Mucosa of rectum (tissue), 2 donors: ENCODE results near the gene ATP1B2.

ENCODE experiments used
- H3K27ac ChIP-seq, 2 donors: one replicate each; pipeline ENCODE4 v1.7.0; 2013; ENCODE audit warnings: inconsistent platforms in 2 of 2, low read depth in 2 of 2, low read length in 2 of 2
- H3K27me3 ChIP-seq, 2 donors: one replicate each; pipeline ENCODE4 v1.7.0; 2013; ENCODE audit warnings: low read length in 2 of 2; ENCODE audit not compliant: control insufficient read depth in 2 of 2, insufficient read depth in 2 of 2
- H3K36me3 ChIP-seq, 2 donors: one replicate each; pipeline ENCODE4 v1.7.0; 2013; ENCODE audit warnings: low read length in 2 of 2; ENCODE audit not compliant: control insufficient read depth in 2 of 2, insufficient read depth in 2 of 2
- H3K4me1 ChIP-seq, 2 donors: one replicate each; pipeline ENCODE4 v1.7.0; 2013; ENCODE audit warnings: low read length in 2 of 2, mild to moderate bottlenecking in 1 of 2; ENCODE audit not compliant: control insufficient read depth in 2 of 2, insufficient read depth in 2 of 2
- H3K4me3 ChIP-seq, 2 donors: one replicate each; pipeline ENCODE4 v1.7.0; 2013; ENCODE audit warnings: low read length in 2 of 2
- H3K9ac ChIP-seq, 2 donors: one replicate each; pipeline ENCODE4 v1.7.0; 2013; ENCODE audit warnings: low read length in 2 of 2, low read depth in 1 of 2, mild to moderate bottlenecking in 1 of 2
- H3K9me3 ChIP-seq, 2 donors: one replicate each; pipeline ENCODE4 v1.7.0; 2013; ENCODE audit warnings: low read length in 2 of 2; ENCODE audit not compliant: control insufficient read depth in 2 of 2
- donor health status: healthy.
- donor health status: Normal muscosa, but diverticular disease.

The ATP1B2 gene

DNA sequence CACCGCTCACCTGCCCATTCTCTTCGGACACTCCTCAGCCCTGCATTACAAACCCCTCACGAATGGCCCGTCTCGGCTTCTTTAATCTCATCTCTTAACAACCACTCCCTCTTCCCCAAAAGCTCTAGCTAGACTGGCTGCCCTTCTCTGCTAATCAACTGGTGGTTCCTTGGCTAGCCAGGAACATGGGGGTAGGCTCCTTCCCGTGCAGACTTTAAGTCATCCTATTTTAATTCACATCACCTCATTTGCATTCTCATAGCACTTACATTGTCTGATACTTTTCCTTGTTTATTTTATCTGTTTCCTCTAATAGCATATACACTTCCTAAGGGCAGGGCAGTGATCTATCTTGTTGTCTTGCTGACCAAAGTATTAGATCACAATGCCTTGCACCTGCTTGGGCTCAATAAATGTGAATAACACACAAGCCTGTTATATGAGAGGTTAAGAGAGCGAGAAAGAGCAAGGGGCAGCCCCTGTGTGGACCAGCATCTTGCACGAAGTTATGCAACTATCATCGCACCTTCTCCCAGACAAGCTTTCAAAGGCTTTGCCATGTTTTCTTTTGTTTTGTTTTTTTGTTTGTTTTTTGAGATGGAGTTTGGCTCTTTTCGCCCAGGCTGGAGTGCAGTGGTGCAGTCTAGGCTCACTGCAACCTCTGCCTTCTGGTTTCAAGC is 26.8 kb downstream of the ATP1B2 start:
- H3K36me3 ChIP-seq, result peaks cover 23 to 26% of the 10 kb centered on the region in 2 donors
- H3K9me3 ChIP-seq, result peaks cover 0 to 4% of the 10 kb centered on the region in 2 donors
- H3K4me3 ChIP-seq, result no peak overlapping the region
- H3K9ac ChIP-seq, result no peak overlapping the region
- H3K27ac ChIP-seq, result no peak overlapping the region
- no peaks in the 10 kb centered on the region for H3K27me3 ChIP-seq
- H3K4me1 ChIP-seq, result no peaks in the 10 kb centered on the region

DNA sequence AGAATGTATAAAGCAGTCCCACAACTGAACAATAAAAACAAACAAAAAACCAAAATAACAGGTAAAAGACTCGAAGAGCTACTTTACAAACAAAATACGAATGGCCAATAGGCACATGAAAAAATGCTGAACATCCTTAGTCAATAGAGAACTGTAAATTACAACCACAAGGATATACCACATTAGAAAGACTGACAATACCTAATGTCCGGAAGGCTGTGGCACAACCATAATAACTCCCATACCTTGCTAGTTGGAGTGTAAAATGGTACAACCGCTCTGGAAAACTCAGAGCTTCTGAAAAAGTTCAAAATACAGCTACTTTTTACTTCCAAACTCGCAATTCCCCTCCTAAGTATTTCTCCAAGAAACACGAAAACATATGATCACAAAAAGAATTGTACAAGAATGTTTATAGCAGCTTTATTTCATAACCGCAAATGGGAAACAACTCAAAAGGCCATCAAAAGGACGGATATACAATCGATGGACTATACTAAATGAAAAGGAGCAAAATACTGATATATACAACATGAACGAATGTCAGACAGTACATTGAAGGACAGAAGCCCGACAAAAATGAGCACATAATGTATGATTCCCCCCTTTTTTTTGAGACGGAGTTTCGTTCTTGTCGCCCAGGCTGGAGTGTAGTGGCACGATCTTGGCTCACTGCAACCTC is 34.3 kb downstream of the ATP1B2 start:
- H3K9me3 ChIP-seq, result no peaks in the 10 kb centered on the region
- no peaks in the 10 kb centered on the region for H3K27me3 ChIP-seq
- peaks cover 28 to 34% of the 10 kb centered on the region in 2 donors for H3K4me1 ChIP-seq
- peak overlapping the region; percentile 95 to 99 for H3K9ac ChIP-seq
- H3K27ac ChIP-seq, result peak overlapping the region; percentile 97 to 98
- H3K36me3 ChIP-seq, result no peaks in the 10 kb centered on the region
- H3K4me3 ChIP-seq, result peak overlapping the region; percentile 98 to 100

DNA sequence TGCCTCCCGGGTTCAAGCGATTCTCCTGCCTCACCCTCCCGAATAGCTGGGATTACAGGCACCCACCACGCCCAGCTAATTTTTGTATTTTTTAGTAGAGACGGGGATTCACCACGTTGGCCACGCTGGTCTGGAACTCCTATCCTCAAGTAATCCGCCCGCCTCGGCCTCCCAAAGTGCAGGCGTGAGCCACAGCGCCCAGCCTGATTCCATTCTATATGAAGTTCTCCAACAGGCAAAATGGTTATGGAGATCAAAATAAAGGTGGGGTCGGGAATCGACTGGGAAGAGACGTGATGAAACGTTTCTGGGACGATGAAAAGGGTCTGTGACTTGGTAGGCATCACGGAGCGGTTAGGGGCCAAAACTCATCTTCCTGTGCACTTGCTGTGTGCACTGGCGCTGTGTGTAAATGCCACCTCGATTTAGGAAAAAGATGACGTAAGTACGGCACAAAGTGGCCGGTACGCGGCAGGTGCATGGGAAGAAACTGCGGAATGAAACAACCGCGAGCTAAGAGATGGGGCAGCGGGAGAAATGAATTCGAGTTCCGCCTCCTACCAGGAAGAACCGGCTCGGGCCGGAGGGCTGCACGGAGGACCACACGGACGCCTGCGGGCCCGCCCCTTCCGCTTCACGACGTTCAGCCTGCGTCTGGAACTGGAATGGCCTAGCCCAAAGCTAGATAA is 35.0 kb downstream of the ATP1B2 start:
- Histone ChIP-seq H3K9ac (peak overlapping the region; percentile 95 to 99), H3K27ac (peak overlapping the region; percentile 97 to 98), H3K4me1 (peaks cover 28 to 34% of the 10 kb centered on the region in 2 donors), H3K27me3 (no peaks in the 10 kb centered on the region), H3K9me3 (no peaks in the 10 kb centered on the region), H3K36me3 (no peaks in the 10 kb centered on the region), H3K4me3 (peak overlapping the region; percentile 98 to 100)

DNA sequence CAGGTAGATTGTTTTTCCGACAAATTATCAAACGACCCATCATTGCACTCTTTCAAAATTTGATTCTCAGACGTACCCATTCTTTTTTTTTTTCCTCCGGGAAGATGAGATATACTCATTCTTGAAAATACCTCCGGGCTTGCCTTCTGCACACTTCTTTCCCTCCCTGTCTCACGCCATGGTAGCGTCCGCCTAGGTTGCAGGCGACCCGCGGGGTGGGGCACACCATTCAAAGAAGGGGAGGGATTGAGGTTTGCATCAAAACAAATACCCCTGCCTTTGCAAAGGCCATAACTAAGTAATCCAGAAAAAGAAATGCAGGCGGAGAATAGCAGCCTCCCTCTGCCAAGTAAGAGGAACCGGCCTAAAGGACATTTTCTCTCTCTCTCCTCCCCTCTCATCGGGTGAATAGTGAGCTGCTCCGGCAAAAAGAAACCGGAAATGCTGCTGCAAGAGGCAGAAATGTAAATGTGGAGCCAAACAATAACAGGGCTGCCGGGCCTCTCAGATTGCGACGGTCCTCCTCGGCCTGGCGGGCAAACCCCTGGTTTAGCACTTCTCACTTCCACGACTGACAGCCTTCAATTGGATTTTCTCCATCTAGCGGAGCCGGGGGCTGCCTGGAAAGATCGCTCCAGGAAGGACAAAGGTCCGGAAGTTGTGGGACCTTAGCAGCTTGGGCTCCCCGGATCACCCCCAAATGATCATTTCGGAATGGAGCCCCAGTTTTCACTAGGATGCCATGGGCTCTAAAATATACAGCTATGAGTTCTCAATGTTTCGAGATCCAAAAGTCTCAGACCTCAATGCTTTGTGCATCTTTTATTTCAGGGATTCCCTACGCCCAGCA is 35.7 kb downstream of the ATP1B2 start:
- Histone ChIP-seq H3K36me3 (no peaks in the 10 kb centered on the region), H3K27me3 (no peaks in the 10 kb centered on the region), H3K4me3 (peak overlapping the region; percentile 98 to 100), H3K4me1 (peaks cover 28 to 34% of the 10 kb centered on the region in 2 donors), H3K9me3 (no peaks in the 10 kb centered on the region), H3K9ac (peak overlapping the region; percentile 95 to 99), H3K27ac (peak overlapping the region; percentile 97 to 98)

DNA sequence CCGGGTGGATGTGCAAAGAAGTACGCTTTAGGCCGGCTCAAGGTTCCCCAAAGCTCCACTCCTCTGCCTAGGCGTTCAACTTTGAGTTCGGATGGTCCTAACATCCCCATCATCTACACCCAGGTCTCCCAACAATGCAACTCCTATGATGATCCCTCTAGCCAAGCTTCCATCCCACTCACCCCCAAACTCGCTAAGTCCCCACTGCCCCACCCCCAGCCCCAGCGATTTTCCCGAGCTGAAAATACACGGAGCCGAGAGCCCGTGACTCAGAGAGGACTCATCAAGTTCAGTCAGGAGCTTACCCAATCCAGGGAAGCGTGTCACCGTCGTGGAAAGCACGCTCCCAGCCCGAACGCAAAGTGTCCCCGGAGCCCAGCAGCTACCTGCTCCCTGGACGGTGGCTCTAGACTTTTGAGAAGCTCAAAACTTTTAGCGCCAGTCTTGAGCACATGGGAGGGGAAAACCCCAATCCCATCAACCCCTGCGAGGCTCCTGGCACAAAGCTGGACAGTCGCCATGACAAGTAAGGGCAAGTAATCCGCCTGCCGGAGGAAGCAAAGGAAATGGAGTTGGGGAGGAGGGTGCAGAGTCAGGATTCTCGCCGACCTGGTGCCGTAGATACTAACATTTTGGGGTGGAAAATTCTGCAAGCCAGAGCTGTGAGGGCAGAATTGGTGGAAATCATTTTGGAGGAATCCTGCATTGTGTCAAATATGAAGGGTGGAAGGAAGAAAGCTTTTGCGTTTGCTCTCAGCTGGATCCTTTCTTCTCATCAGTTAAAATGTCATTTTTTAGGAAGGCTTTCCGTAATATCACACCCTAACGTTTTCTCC is 36.6 kb downstream of the ATP1B2 start, which contains the start of gene TP53:
Gene TP53, minus strand, starts transcription at position 419 of the 836 bp plus-strand sequence. CDS start 10,896 bp downstream, outside the sequence.
- peaks cover 28 to 34% of the 10 kb centered on the region in 2 donors for H3K4me1 ChIP-seq
- peak within 1 kb of the TSS; percentile 95 to 99 for H3K9ac ChIP-seq
- H3K9me3 ChIP-seq, result no peaks in the 10 kb centered on the region
- H3K27ac ChIP-seq, result peak within 1 kb of the TSS; percentile 97 to 98
- H3K27me3 ChIP-seq, result no peaks in the 10 kb centered on the region
- H3K36me3 ChIP-seq, result no peaks in the 10 kb centered on the region
- peak within 1 kb of the TSS; percentile 98 to 100 for H3K4me3 ChIP-seq

DNA sequence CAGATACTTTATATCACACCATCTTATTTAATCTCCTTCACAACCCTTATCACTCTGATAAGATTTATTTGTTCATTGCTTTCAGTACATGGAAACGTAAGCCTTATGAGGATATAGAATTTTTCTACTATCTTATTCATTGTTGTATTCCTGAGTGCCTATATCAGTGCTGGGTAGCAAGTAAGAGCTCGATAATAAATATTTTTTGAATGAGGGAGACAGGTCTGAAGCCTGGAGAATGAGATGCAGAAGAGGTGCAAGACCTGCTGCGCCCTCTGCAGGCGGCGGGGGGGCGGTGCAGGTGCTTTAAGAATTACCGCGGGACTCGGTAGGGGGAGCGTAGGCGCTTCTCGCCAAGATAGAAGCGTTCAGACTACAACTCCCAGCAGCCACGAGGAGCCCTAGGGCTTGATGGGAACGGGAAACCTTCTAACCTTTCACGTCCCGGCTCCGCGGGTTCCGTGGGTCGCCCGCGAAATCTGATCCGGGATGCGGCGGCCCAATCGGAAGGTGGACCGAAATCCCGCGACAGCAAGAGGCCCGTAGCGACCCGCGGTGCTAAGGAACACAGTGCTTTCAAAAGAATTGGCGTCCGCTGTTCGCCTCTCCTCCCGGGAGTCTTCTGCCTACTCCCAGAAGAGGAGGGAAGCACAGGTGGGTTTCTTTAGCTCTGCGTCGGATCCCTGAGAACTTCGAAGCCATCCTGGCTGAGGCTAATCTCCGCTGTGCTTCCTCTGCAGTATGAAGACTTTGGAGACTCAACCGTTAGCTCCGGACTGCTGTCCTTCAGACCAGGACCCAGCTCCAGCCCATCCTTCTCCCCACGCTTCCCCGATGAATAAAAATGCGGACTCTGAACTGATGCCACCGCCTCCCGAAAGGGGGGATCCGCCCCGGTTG is 37.4 kb downstream of the ATP1B2 start, which contains the start of gene WRAP53:
Gene WRAP53, plus strand, starts transcription at position 570 of the 900 bp plus-strand sequence. Its CDS starts 172 bp downstream, at position 742.
- Histone ChIP-seq H3K27me3 (no peaks in the 10 kb centered on the region), H3K4me3 (peak within 1 kb of the TSS; percentile 98 to 100), H3K4me1 (peaks cover 28 to 34% of the 10 kb centered on the region in 2 donors), H3K36me3 (no peaks in the 10 kb centered on the region), H3K9me3 (no peaks in the 10 kb centered on the region), H3K27ac (peak within 1 kb of the TSS; percentile 97 to 98), H3K9ac (peak within 1 kb of the TSS; percentile 95 to 99)

DNA sequence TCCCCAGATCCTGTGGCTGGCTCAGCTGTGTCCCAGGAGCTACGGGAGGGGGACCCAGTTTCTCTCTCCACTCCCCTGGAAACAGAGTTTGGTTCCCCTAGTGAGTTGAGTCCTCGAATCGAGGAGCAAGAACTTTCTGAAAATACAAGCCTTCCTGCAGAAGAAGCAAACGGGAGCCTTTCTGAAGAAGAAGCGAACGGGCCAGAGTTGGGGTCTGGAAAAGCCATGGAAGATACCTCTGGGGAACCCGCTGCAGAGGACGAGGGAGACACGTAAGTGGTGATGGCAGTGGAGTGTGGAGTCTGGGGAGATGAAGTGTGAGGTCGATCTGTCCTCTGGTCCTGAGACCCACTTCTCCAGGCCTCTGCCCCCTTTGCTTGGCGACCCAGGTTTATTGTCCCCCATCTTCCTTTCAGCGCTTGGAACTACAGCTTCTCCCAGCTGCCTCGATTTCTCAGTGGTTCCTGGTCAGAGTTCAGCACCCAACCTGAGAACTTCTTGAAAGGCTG is 38.1 kb downstream of the ATP1B2 start:
- H3K27me3 ChIP-seq, result no peaks in the 10 kb centered on the region
- peak overlapping the region; percentile 98 to 100 for H3K4me3 ChIP-seq
- peaks cover 28 to 34% of the 10 kb centered on the region in 2 donors for H3K4me1 ChIP-seq
- H3K27ac ChIP-seq, result peak overlapping the region; percentile 56 to 98
- H3K9ac ChIP-seq, result peak overlapping the region; percentile 61 to 73
- H3K9me3 ChIP-seq, result no peaks in the 10 kb centered on the region
- peaks cover 0 to 2% of the 10 kb centered on the region in 2 donors for H3K36me3 ChIP-seq

DNA sequence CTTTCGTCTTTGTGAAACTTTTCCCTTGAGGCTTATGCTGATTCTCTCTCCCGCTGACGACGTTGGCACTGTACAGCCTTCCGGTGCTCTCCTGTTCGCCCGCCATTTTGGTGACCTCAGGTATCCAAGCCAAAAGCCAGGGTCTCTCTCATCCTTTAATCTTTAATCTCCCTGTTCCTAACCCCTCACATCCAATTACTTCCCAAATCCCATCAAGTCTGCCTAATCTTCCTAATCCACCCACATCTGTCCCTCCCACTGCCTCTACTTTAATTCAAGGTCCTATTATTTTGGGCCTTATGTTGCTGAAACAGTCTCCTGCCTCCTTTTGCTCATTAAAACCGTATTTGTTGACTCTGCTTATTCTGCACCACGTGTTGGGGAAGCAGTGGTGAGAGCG is 44.9 kb downstream of the ATP1B2 start:
- no peak overlapping the region for H3K9ac ChIP-seq
- no peaks in the 10 kb centered on the region for H3K4me1 ChIP-seq
- no peak overlapping the region for H3K27ac ChIP-seq
- H3K27me3 ChIP-seq, result no peaks in the 10 kb centered on the region
- no peak overlapping the region for H3K4me3 ChIP-seq
- peaks cover 2 to 4% of the 10 kb centered on the region in 2 donors for H3K36me3 ChIP-seq
- no peaks in the 10 kb centered on the region for H3K9me3 ChIP-seq
